ENCODE data around the gene WWTR1.

WWTR1 gene

GRCh38 chr3:149532489-149533180, 125.2 kb downstream of the WWTR1 start:
- DNase-seq (ENCODE audit: low read depth): no peak

DNA sequence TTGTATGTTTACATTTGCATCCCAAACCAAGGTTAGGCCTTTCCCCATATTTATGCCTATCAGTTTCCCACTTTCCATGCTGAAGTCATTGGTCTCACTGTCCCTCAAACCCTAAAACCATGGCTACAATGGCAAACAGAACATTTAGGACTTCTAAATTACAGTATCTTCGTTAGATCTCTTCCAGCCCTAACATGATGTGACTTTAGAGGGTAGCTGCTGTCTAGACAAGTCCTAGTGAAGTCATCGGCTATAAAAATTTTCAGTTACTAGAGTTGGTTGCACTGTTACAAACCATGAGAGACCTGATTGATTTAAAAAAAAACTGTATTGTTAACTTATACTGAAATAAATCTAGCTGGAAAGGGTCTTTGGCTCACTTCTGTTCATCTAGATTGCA, 128.7 kb downstream of the WWTR1 start:
- DNase-seq (ENCODE audit: low read depth): no peak

DNA sequence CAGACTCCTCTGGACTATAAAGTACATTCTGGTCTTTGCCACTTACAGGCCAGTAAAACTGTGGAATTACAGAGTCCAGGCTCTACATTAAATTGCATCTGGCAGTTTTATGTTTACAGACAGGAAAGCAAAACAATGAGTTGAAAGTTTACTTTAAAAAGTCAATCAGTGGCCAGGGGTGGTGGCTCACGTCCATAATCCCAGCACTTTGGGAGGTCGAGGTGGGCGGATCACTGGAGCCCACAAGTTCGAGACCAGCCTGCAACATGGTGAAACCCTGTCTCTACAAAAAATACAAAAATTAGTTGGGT, 129.5 kb downstream of the WWTR1 start:
- DNase-seq (ENCODE audit: low read depth): no peak

GRCh38 chr3:149527531-149528339, 130.1 kb downstream of the WWTR1 start:
- no peak for DNase-seq (ENCODE audit: low read depth)

GRCh38 chr3:149523512-149524299, 134.1 kb downstream of the WWTR1 start:
- DNase-seq (ENCODE audit: low read depth): no peak

- no peak for DNase-seq (ENCODE audit: low read depth)
These were observed 137.9 kb downstream of the WWTR1 start for GRCh38 chr3:149519912-149520311.

GRCh38 chr3:149516920-149517319, 140.9 kb downstream of the WWTR1 start:
- DNase-seq (ENCODE audit: low read depth): no peak

- DNase-seq (ENCODE audit: low read depth): no peak
These were observed 142.6 kb downstream of the WWTR1 start for GRCh38 chr3:149515249-149515648.

DNA sequence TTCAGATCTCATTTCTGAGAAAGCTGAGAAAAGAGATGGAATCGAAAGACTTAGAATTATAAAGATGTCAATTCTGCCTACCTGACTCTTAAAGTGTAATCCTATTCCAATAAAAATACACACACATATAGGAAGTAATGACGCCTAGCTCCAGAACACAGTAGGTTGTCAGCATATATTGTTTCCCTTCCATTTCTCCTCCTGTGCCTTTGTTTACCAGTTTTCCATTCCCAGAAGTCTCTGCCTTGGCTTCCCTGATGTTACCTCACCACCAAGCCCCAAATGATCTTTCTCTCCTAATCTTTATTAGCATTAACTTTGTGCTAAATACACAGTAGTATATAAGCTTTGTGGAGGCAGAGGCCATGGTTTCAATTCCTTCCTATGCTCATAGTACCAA, 143.4 kb downstream of the WWTR1 start:
- no peak for DNase-seq (ENCODE audit: low read depth)

DNA sequence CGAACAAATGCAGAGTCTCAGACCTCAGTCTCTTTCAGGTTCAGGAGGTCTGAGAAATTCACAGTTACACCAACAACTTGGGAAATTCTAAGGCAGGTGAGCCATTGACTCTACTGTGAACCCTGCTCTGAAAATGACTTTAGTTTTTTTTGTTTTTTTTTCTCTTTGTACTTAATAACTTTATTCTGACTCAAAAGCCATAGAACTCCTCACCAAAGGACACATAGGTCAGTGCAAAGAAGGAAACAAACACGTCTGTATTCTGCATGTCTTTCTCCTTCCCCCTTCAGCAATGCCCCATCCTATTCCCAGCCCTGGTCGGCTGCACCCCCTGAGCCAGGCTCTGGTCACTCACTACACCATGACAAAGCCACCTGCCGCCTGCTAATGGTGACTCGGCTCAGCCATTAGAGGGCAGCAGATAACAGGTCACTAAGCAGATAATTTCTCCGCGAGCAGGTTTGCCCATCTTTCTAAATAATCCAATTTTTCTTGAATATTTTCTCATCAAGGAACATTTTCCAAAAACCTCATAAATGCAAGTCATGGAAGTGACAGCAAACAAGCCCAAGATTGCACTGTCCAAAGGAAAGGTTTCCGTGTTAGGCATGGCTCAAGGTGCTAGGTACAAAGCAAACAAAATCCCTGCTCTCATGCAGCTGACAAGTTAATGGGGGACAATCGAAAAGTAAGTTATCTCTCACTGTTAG, 145.6 kb downstream of the WWTR1 start:
- DNase-seq (ENCODE audit: low read depth): no peak

- no peak for DNase-seq (ENCODE audit: low read depth)
These were observed 146.7 kb downstream of the WWTR1 start for GRCh38 chr3:149511040-149511626.

- DNase-seq (ENCODE audit: low read depth): no peak
These were observed 147.3 kb downstream of the WWTR1 start for GRCh38 chr3:149510480-149510879.

DNA sequence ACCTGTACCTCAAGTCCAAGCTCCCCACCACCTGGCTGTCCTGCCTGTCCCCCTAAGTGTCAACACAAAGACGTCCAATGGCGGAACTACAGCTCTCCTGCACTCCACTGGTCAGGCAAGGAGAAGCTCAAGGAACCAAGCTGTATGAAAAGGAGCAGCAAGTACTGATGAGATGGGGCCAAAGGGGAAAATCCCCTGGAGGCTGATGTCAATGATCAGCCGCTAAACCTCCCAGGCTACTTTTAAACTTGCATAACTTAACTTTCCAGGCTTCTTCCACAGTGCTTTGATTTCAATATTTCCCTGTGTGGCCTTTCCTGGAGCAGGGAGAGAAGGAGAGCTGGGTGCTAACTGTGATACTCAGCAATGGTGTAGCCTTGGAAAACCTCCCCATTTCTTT, 148.3 kb downstream of the WWTR1 start:
- DNase-seq (ENCODE audit: low read depth): no peak

- no peak for DNase-seq (ENCODE audit: low read depth)
These were observed 150.1 kb downstream of the WWTR1 start for GRCh38 chr3:149507491-149508324.

- no peak for DNase-seq (ENCODE audit: low read depth)
These were observed 150.9 kb downstream of the WWTR1 start for GRCh38 chr3:149506965-149507364.

- no peak for DNase-seq (ENCODE audit: low read depth)
These were observed 151.3 kb downstream of the WWTR1 start for GRCh38 chr3:149506540-149506939.

- DNase-seq (ENCODE audit: low read depth): no peak
These were observed 155.4 kb downstream of the WWTR1 start for GRCh38 chr3:149502438-149502837.

DNA sequence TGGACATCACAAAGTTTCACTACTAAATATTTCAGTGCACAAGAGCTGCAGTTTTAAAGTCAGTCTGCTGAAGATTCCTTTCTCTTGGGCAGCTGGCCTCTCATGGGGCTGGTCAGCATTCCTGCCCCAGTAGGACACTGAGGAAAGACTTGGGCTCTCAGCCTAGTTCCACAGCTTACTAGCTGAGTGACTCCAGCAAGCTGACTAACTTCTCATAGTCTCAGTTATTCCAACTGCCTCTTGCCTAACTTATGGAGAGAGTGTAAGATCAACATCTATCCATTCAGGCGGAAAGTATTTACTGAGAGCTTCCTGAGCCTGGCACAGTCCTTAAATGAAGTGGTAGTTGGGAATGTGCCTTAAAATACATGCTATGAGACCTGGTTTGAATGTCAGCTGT, 156.3 kb downstream of the WWTR1 start:
- DNase-seq (ENCODE audit: low read depth): no peak

DNA sequence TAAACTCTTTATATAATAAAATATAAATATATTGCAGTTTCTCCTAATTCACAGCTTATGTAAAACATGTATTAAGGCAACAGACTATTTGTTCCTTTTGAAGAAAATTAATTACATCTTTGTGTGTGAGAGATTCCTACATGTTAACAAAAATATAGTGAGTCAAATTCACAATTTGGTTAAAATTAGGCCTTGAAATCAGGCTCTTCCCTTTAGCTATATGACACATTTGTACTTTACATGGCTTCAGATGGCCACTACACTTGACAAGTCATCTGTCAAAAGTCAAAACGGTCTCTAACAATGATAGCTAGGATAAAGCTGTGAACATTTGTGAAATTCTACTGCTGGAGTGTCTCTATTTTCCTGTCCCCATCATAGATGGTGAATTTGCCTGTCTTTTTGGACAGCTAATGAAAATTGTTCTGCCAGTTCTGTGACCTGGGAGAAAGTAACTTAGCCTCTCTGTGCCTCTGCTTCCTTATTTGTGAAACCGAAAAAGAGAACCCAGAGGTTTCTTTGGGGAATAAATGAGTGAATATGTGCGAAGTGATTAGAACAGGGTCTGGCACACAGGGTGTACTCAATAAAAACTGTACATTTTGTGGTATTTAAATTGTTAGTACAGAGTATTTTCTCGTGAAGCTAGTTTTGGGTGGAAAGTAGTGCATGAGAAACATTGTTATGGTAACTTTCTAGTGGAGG, 159.7 kb downstream of the WWTR1 start:
- no peak for DNase-seq (ENCODE audit: low read depth)

DNA sequence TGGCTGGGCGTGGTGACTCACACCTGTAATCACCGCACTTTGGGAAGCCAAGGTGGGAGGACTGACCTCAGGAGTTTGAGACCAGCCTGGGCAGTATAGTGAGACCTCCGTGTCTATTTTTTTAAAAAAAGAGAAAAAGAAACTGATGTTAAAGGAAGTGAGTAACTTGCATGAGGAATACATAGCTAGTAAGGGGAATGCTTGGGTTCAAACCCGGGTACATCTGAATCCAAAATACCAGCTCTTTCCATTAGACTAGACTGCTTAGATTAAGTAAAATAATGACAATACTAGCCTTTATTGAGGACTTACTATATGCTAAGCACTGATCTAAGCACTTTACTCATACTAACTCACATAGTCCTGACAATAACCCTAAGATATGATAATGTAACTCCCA, 160.9 kb downstream of the WWTR1 start:
- DNase-seq (ENCODE audit: low read depth): no peak
